Glomerular endothelial cell (primary cell): ENCODE measurements around the gene NDUFC2. TPM values are rescaled to one million over a fixed set of nuclear protein-coding genes. Genes with fewer than 3 reads are reported as not detected.
"Not testable (repeated sequence)": the region's sequence is repeated elsewhere in the genome, so short reads cannot be mapped to it uniquely, and the experiment has no call there.

Source experiments
- DNase-seq: peaks from one replicate; pipeline ENCODE4 v3.0.0-alpha.2; 2011; ENCODE audit warnings: low read depth, low spot score; ENCODE audit errors: extremely low read depth
- total RNA-seq: library from RNA; depleted of rRNA; stranded (reverse); fragments of >200 nt; gene quantifications from 2 replicates; pipeline ENCODE4 v1.2.3, GENCODE V29; 2015

Gene NDUFC2
- total RNA-seq, 1 donor from 2014 or later, result 82.0 TPM

- no peak for DNase-seq
Measured at GRCh38 chr11:78032090-78032489, 47.6 kb downstream of the NDUFC2 start.

GRCh38 chr11:78031629-78032028 lies 48.0 kb downstream of the NDUFC2 start:
- DNase-seq, result no peak

DNA sequence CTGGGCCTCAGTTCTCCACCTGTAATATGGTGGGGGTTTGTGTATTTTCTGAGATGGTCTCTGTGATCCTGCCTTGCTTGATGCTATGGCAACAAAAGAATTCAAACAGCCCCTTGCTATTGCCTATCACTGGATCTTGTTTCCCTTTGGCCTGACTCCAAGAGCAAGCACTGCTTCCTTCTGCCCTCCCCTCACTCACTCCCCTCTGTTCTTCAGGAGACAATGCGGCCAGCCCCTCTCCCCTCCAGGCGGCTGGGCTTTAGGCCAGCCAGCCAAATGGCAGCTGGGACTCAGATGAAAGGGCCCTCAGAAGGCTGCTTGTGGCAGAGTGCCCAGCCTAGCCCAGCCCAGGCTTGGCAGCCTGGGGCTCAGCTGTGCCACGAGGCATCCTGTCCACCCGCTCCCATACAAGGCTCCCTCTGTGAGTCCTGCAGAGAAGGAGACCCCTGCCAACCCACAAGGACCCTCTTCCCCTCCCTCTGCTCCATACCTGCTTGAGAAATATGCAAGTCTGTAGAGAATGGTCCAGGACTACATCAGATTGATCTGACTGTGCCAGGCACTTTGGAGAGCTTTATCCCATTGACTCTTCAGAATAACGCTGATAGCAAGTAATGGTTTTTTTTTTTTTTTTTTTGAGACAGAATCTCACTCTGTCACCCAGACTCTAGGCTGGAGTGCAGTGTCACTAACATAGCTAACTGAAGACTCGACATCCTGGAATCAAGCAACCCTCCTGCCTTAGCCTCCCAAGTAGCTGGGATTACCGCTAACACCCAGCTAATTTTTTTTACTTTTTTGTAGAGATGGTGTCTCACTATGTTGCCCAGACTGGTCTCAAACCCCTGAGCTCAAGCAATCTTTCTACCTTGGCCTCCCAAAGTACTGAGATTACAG lies 49.0 kb downstream of the NDUFC2 start:
- peak; percentile 72 for DNase-seq

- not testable (repeated sequence) for DNase-seq
Measured at GRCh38 chr11:78028423-78028822, 51.2 kb downstream of the NDUFC2 start.

DNA sequence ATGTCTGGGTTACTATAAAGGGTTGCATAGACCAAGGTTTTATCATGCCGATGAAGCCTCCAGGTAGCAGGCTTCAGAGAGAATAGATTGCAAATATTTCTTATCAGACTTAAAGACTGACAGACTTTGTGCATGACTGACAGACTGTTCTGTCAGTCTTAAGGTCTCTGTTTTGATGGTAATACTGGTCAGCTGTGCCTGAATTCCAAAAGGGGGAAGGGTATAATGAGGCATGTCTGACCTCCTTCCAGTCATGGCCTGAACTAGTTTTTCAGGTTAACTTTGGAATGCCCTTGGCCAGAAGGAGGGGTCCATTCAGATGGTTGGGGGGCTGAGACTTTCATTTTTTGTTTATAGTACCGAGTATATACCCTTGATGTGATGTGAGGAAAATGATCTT lies 51.9 kb downstream of the NDUFC2 start:
- no peak for DNase-seq

DNA sequence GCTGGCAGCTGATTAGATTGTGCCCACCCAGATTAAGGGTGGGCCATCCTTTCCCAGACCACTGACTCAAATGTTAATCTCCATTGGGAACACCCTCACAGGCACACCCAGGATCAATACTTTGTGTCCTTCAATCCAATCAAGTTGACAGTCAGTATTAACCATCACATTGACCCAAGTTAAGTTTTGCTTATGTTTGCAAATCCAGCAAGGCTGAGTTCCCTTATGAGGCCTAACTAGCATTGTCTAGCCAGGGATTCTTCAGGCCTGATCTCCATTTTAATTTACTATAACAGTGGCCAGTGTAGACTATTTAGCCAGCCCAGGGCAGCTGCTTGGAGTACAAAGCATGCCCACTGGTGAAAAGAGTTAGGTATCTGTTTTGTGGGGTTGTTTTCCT lies 54.3 kb downstream of the NDUFC2 start:
- DNase-seq, result no peak

DNA sequence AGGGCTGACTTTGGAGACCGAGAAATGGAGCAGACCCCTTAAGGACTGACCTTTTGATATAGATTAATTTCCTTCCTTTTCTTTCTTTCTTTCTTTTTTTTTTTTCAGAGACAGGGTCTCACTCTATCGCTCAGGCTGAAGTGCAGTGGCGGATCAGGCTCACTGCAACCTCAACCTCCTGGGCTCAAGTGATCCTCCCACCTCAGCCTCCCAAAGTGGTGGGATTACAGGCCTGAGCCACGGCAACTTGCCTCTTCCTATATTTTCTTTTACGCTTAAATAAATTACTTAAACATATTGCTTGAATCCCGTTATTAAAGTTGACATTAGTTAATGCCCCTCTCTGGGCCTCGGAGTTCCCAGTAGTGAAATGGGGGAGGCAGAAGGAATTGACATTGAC lies 56.2 kb downstream of the NDUFC2 start:
- no peak for DNase-seq

DNA sequence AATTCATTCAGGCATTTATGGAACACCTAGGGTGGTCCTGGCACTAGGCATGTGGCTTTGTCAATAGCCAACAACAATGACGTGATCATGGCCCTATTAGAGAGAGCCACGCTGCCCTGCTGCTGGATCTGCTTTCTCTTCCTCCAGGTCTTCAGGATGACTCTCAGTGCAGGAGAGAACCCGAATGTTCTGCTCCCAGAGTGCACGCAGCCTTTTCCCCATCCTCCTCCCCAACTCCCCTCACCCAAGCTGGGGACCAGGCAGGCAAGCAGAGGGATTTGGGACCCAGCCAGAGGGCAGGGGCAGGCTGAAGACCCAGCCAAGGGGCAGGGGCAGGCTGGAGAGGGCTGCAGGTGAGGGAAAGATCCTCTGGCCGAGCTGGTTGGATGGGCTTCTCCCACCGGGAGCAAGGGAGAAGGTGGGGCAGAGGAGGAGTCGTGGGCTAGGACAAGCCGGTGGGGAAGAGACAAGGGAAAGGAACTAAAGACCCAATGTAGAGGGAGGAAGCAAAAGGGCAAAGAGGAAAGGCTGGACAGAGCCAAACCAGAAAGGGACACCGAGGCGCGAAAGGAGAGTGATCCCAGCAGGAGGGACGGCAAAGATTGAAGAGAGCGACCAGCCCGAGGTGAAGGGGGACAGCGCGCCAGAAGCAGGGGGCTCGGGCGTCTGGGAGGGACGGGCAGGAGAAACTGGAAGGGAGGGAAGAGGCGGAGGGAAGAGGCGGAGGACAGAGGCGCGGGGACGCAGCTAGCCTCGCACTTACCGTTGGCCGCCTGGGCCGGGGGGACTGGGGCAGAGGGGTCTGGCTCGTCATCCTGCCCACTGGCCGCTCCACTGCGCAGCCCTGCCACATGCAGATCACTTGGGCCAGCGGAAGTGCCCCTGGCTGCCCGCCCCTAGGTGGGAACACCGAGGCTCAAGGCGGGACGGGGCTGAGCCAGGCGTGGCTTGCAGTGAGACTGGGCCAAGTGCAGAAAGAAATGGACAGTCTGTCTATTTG lies 57.0 kb downstream of the NDUFC2 start, which contains the start of gene KCTD14:
Gene KCTD14 (minus strand): TSS at position 880 of the 1,000 bp plus-strand sequence. CDS start 27 bp downstream, at position 853.
- DNase-seq, result no peak

DNA sequence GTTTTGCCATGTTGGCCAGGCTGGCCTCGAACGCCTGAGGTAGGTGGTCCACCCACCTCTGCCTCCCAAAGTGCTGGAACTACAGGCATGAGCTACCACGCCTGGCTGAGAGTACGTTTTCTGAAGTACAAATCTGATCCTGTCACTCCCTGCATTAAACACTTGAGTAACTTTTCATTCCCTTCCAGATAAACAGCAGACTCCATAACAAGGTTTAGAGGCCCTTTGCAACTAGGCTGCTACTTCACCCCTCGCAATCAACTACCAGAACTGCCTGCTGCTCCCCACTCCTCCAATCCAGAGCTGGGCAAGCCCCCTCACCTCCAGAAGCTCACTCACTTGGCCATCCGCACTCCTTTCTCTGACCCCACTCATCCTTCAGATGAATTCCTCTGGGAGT lies 58.1 kb downstream of the NDUFC2 start:
- DNase-seq, result no peak

- DNase-seq, result no peak
Measured at GRCh38 chr11:78020246-78020645, 59.4 kb downstream of the NDUFC2 start.

DNA sequence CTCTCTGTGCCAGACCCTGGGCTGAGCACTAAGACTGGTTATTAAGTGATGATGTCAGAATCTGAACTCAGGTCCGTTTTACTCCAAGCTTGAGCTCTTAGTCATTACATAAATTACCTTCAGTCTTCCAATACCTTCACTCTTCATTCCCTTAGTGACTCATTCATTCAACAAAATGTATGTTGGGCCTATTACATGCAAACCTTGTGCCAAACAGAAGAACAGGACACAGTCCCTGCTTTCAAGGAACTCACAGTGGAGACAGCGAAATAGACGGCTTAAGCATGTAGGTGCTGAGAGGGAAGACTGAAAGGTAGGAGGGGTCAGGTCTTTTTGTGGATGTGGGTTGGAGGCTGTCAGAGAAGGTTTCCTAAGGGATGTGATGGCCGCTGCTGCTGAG lies 59.9 kb downstream of the NDUFC2 start:
- no peak for DNase-seq

Other genes starting within 250 kb of the NDUFC2 start
- gene INTS4, start 85.2 kb downstream of the NDUFC2 start, total RNA-seq, result 22.3 and 23.7 TPM in 2 replicates
- 0.58 and 2.0 TPM in 2 replicates for gene KCTD14, start 56.6 kb downstream of the NDUFC2 start, total RNA-seq
- not detected in 2 replicates for gene THRSP, start 16.0 kb downstream of the NDUFC2 start, total RNA-seq
- gene ALG8, start 59.8 kb upstream of the NDUFC2 start, total RNA-seq, result 20.1 and 25.8 TPM in 2 replicates
- gene KCTD21, start 108.8 kb upstream of the NDUFC2 start, total RNA-seq, result 11.8 and 18.1 TPM in 2 replicates
- 9.0 and 12.5 TPM in 2 replicates for gene USP35, start 109.1 kb upstream of the NDUFC2 start, total RNA-seq